Mesenchymal stem cell (in vitro differentiated cells and primary cell): ENCODE data around the gene CSNK1G1.

Experiments used
- DNase-seq: peaks from one replicate; pipeline ENCODE4 v3.0.0-alpha.2; 2013
- H2AFZ ChIP-seq: one replicate; pipeline ENCODE4 v1.6.1; 2013; ENCODE audit warnings: low read depth, mild to moderate bottlenecking, control low read depth, inconsistent platforms, low read length, moderate library complexity
- H2AK5ac ChIP-seq: 2 replicates; pipeline ENCODE4 v1.6.1; 2013; ENCODE audit warnings: low read length, moderate library complexity, mild to moderate bottlenecking, inconsistent platforms; ENCODE audit not compliant: severe bottlenecking
- H2BK120ac ChIP-seq: one replicate; pipeline ENCODE4 v1.6.1; 2013; ENCODE audit warnings: low read depth, mild to moderate bottlenecking, inconsistent platforms, low read length, moderate library complexity
- H2BK12ac ChIP-seq, 2 experiments: one replicate each; pipeline ENCODE4 v1.6.1; 2013; ENCODE audit warnings: inconsistent platforms in 2 of 2, low read length in 2 of 2, mild to moderate bottlenecking in 2 of 2, moderate library complexity in 2 of 2, control low read depth in 1 of 2
- H2BK15ac ChIP-seq: one replicate; pipeline ENCODE4 v1.6.1; 2013; ENCODE audit warnings: mild to moderate bottlenecking, low read depth, inconsistent platforms; ENCODE audit not compliant: poor library complexity, severe bottlenecking
- H2BK5ac ChIP-seq: 2 replicates; pipeline ENCODE4 v1.6.1; 2013; ENCODE audit warnings: low read depth, mild to moderate bottlenecking, low read length, control low read depth, inconsistent platforms; ENCODE audit not compliant: poor library complexity, severe bottlenecking
- H3K14ac ChIP-seq, 2 experiments: one replicate each; pipeline ENCODE4 v1.6.1; 2013; ENCODE audit warnings: inconsistent platforms in 2 of 2, low read length in 2 of 2, control low read depth in 1 of 2, mild to moderate bottlenecking in 1 of 2, moderate library complexity in 1 of 2
- H3K18ac ChIP-seq, 2 experiments: one replicate each; pipeline ENCODE4 v1.6.1; 2013; ENCODE audit warnings: inconsistent platforms in 2 of 2, low read length in 2 of 2, control low read depth in 1 of 2, low read depth in 1 of 2, mild to moderate bottlenecking in 1 of 2
- H3K23ac ChIP-seq, 2 experiments: one replicate each; pipeline ENCODE4 v1.6.1; 2013; ENCODE audit warnings: inconsistent platforms in 2 of 2, low read length in 2 of 2, mild to moderate bottlenecking in 2 of 2, moderate library complexity in 2 of 2, control low read depth in 1 of 2
- H3K27ac ChIP-seq: 2 replicates; pipeline ENCODE4 v1.5.1; 2013; ENCODE audit warnings: mild to moderate bottlenecking, moderate library complexity, low read length, control low read depth, inconsistent platforms; ENCODE audit not compliant: poor library complexity, severe bottlenecking
- H3K27me3 ChIP-seq, 2 experiments: 2 replicates each; pipeline versions ENCODE4 v1.6.1 to v1.7.0; 2013; ENCODE audit warnings: low read length in 2 of 2, mild to moderate bottlenecking in 2 of 2, moderate library complexity in 2 of 2, control low read depth in 1 of 2, inconsistent platforms in 1 of 2; ENCODE audit not compliant: control insufficient read depth in 1 of 2, insufficient read depth in 1 of 2
- H3K36me3 ChIP-seq, 2 experiments: 2 replicates each; pipeline versions ENCODE4 v1.6.1 to v1.7.0; 2013; ENCODE audit warnings: low read length in 2 of 2, control low read depth in 1 of 2, inconsistent platforms in 1 of 2, low read depth in 1 of 2, mild to moderate bottlenecking in 1 of 2; ENCODE audit not compliant: insufficient read depth in 2 of 2, control insufficient read depth in 1 of 2
- H3K4ac ChIP-seq, 2 experiments: one replicate each; pipeline ENCODE4 v1.6.1; 2013; ENCODE audit warnings: inconsistent platforms in 2 of 2, low read length in 2 of 2, mild to moderate bottlenecking in 2 of 2, moderate library complexity in 2 of 2, control low read depth in 1 of 2, low read depth in 1 of 2
- H3K4me1 ChIP-seq: 2 replicates; pipeline ENCODE4 v1.6.1; 2013; ENCODE audit warnings: low read depth, low read length, control low read depth; ENCODE audit not compliant: control insufficient read depth, insufficient read depth
- H3K4me2 ChIP-seq: 2 replicates; pipeline ENCODE4 v1.6.1; 2013; ENCODE audit warnings: low read length, mild to moderate bottlenecking, inconsistent platforms; ENCODE audit not compliant: poor library complexity, severe bottlenecking
- H3K4me3 ChIP-seq, 2 experiments: 2 replicates each; pipeline versions ENCODE4 v1.5.1 to v1.7.0; 2013; ENCODE audit warnings: low read length in 2 of 2, mild to moderate bottlenecking in 2 of 2, control low read depth in 1 of 2, low read depth in 1 of 2; ENCODE audit not compliant: insufficient read depth in 1 of 2
- H3K79me1 ChIP-seq: replicated peaks from 2 replicates; pipeline ENCODE4 v1.6.1; 2013; ENCODE audit warnings: mild to moderate bottlenecking, control low read depth, low read length, inconsistent platforms; ENCODE audit not compliant: poor library complexity, severe bottlenecking
- H3K9ac ChIP-seq: 2 replicates; pipeline ENCODE4 v1.7.0; 2013; ENCODE audit warnings: mild to moderate bottlenecking, low read length, moderate library complexity
- H3K9me3 ChIP-seq: 2 replicates; pipeline ENCODE4 v1.7.0; 2013; ENCODE audit warnings: mild to moderate bottlenecking, low read length; ENCODE audit not compliant: control insufficient read depth
- H4K8ac ChIP-seq: one replicate; pipeline ENCODE4 v1.6.1; 2013; ENCODE audit warnings: inconsistent platforms, mild to moderate bottlenecking, low read length, moderate library complexity
- H4K91ac ChIP-seq: one replicate; pipeline ENCODE4 v1.6.1; 2013; ENCODE audit warnings: mild to moderate bottlenecking, low read length, inconsistent platforms
- WGBS: methylation state at CpG from one replicate; pipeline ENCODE4 v1.1.7; 2013; ENCODE audit warnings: mixed read lengths; 5-methylcytosine and 5-hydroxymethylcytosine counted together

Gene CSNK1G1

DNA sequence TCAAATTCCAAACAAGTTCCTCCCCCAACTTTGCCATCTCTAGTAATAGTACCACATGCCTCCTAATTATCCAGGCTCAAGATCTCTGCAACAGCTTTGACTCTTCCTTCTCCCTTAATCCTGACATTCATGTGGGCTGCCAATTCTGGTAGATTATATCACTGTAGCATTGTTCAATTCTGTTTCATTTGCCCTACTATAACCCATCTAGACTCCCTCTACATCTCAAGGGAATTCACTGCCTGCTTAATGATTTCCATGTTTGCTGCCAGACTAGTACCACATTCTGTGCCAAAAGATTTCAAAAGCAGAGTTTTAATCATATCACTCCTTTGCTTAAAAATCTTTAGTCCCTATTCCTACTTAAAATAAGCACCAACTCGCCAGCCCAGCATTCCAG lies 158.5 kb downstream of the CSNK1G1 start:
- WGBS, result 100% methylated on average over 1 of the region's 1 CpG

DNA sequence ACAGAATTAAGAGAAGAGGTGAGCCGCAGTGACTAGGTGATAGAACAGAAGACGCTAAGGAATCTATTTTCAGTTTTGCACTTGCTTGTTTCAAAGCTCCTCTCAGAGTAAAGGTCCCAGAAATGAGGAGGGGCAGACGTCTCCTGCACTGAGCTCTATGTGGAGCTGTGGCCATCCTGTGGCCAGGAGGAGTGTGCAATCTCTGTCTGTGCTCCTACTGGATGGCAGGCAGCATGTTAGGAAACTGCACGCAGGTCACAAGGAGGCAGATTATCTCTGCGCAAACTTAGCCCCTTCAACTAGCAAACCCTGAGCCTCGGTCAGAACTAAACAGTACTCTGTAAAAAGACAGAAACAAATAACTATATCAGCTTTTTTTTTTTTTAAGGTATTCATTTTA lies 162.0 kb downstream of the CSNK1G1 start:
- no peak overlapping the region for H3K9ac ChIP-seq
- H3K9me3 ChIP-seq, result no peaks in the 10 kb centered on the region
- H4K8ac ChIP-seq, result no peak overlapping the region
- H3K79me1 ChIP-seq, result peaks cover 4% of the 10 kb centered on the region
- H2BK5ac ChIP-seq, result no peak overlapping the region
- H3K27ac ChIP-seq, result no peak overlapping the region
- H3K4me2 ChIP-seq, result no peak overlapping the region
- H2BK12ac ChIP-seq, result no peak overlapping the region
- peaks cover 3% of the 10 kb centered on the region for H3K4me1 ChIP-seq
- H3K14ac ChIP-seq, result no peak overlapping the region
- H3K36me3 ChIP-seq, result peaks cover 3 to 43% of the 10 kb centered on the region in 2 experiments
- DNase-seq, result no peak
- H2BK15ac ChIP-seq, result no peak overlapping the region
- 93% methylated on average over 4 of the region's 6 CpGs for WGBS
- no peaks in the 10 kb centered on the region for H3K27me3 ChIP-seq
- H2AK5ac ChIP-seq, result no peak overlapping the region
- no peak overlapping the region for H3K23ac ChIP-seq
- no peak overlapping the region for H3K4me3 ChIP-seq
- no peak overlapping the region for H2AFZ ChIP-seq
- no peak overlapping the region for H4K91ac ChIP-seq
- H2BK120ac ChIP-seq, result no peak overlapping the region
- no peak overlapping the region for H3K4ac ChIP-seq
- H3K18ac ChIP-seq, result no peak overlapping the region

More for the DNA sequence above, 158.5 kb downstream of the CSNK1G1 start:
- peak overlapping the region; percentile 7 for H3K27ac ChIP-seq
- H3K4me1 ChIP-seq, result peaks cover 6% of the 10 kb centered on the region
- no peak overlapping the region for H4K8ac ChIP-seq
- H2AK5ac ChIP-seq, result no peak overlapping the region
- no peak overlapping the region for H4K91ac ChIP-seq
- no peak overlapping the region for H3K18ac ChIP-seq
- no peak overlapping the region for H3K9ac ChIP-seq
- no peak overlapping the region for H2BK5ac ChIP-seq
- no peak overlapping the region for H3K4ac ChIP-seq
- H3K23ac ChIP-seq, result no peak overlapping the region
- no peak overlapping the region for H3K14ac ChIP-seq
- H3K79me1 ChIP-seq, result peaks cover 4% of the 10 kb centered on the region
- DNase-seq, result no peak
- peaks cover 3 to 49% of the 10 kb centered on the region in 2 experiments for H3K36me3 ChIP-seq
- no peaks in the 10 kb centered on the region for H3K9me3 ChIP-seq
- no peak overlapping the region for H2BK12ac ChIP-seq
- no peak overlapping the region for H3K4me3 ChIP-seq
- no peak overlapping the region for H2BK15ac ChIP-seq
- no peak overlapping the region for H2AFZ ChIP-seq
- no peak overlapping the region for H2BK120ac ChIP-seq
- H3K27me3 ChIP-seq, result no peaks in the 10 kb centered on the region
- no peak overlapping the region for H3K4me2 ChIP-seq

DNA sequence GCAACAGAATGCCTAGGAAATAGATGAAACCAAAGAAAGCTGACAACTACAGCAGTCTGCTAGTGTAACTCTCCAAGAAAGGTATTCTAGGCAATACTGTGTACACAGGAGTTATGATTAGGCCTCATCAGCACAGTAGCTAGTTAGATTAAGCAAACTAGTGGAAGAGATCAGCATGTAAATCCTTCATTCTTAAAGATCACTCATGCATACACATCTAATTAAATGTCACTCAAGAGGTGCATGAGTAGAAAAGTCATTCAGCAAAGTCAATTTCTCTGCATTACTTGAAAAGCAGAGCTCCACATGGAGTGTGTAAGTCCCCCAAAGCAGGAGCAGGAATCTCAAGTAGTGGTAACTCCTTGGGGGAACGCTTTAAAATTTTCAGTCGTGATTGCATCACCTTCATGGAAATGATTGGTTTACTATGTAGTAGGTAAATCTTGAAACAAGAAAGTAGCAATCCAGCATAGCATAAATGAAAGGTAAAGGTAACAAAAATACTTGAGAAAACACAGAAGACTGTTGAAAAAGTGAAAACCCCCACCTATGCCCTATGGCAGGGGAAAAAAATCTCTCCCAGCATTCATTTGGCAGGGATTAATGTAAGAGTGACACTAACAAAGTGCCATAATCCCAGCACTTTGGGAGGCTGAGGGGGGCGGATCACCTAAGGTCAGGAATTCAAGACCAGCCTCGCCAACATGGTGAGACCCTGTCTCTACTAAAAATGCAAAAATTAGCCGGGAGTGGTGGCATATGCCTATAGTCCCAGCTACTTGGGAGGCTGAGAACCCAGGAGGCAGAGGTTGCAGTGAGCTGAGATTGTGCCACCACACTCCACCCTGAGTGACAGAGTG lies 163.8 kb downstream of the CSNK1G1 start:
- 96% methylated on average over 4 of the region's 5 CpGs for whole genome bisulfite sequencing
- no peak overlapping the region for H2BK15ac ChIP-seq
- H3K27me3 ChIP-seq, result no peaks in the 10 kb centered on the region
- H3K9ac ChIP-seq, result no peak overlapping the region
- H3K4ac ChIP-seq, result no peak overlapping the region
- H2BK5ac ChIP-seq, result no peak overlapping the region
- no peak overlapping the region for H3K23ac ChIP-seq
- no peaks in the 10 kb centered on the region for H3K4me1 ChIP-seq
- DNase-seq, result no peak
- H3K18ac ChIP-seq, result no peak overlapping the region
- H3K4me3 ChIP-seq, result no peak overlapping the region
- H3K79me1 ChIP-seq, result peaks cover 6% of the 10 kb centered on the region
- peaks cover 6 to 57% of the 10 kb centered on the region in 2 experiments for H3K36me3 ChIP-seq
- H3K14ac ChIP-seq, result no peak overlapping the region
- no peak overlapping the region for H2BK12ac ChIP-seq
- H3K9me3 ChIP-seq, result no peaks in the 10 kb centered on the region
- no peak overlapping the region for H4K8ac ChIP-seq
- H3K27ac ChIP-seq, result no peak overlapping the region
- no peak overlapping the region for H3K4me2 ChIP-seq
- no peak overlapping the region for H2BK120ac ChIP-seq
- H4K91ac ChIP-seq, result no peak overlapping the region
- H2AK5ac ChIP-seq, result no peak overlapping the region
- no peak overlapping the region for H2AFZ ChIP-seq

DNA sequence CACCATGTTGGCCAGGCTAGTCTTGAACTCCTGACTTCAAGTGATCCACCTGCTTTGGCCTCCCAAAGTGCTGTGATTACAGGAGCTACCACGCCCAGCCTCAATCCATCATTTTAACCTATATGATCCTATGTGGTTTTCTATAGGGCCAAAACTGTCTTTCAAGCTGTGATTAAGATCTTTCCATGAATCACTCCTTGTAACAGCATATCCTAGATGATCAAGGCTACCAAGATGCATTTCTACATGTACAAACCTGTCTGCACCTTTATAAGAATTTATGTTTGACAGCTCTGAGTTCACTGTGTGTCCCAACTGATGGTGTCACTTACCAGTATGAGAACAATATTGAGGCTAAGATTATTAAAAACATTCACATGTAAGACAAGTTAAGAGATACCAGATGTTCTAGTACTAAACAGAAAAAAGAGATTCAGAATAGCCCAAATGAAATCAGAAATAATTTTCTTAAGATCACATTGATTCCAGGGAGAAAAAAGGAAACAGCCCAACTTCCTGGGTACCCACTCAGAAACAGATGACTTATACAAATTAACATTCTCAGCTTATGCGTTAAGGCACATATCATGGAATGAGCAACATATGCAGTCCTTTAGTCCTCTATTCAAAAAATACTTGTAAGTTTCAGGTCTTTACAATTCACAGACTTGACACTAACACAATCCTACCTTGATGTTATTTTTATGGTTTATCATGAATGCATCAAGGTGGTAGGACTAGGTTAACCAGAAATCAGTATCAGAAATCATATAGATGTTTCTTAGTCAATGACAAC lies 168.4 kb downstream of the CSNK1G1 start:
- no peak overlapping the region for H2BK5ac ChIP-seq
- H3K4me2 ChIP-seq, result no peak overlapping the region
- H2AK5ac ChIP-seq, result no peak overlapping the region
- H2BK120ac ChIP-seq, result no peak overlapping the region
- H3K9me3 ChIP-seq, result no peaks in the 10 kb centered on the region
- no peak overlapping the region for H3K18ac ChIP-seq
- no peak overlapping the region for H2BK12ac ChIP-seq
- H4K91ac ChIP-seq, result no peak overlapping the region
- H3K36me3 ChIP-seq, result peaks cover 11 to 54% of the 10 kb centered on the region in 2 experiments
- H3K79me1 ChIP-seq, result peaks cover 5% of the 10 kb centered on the region
- H3K9ac ChIP-seq, result no peak overlapping the region
- WGBS, result 100% methylated on average over 2 of the region's 2 CpGs
- no peak overlapping the region for H3K23ac ChIP-seq
- H4K8ac ChIP-seq, result no peak overlapping the region
- H3K14ac ChIP-seq, result no peak overlapping the region
- H3K27me3 ChIP-seq, result no peaks in the 10 kb centered on the region
- H3K4me1 ChIP-seq, result no peaks in the 10 kb centered on the region
- no peak overlapping the region for H3K27ac ChIP-seq
- H3K4ac ChIP-seq, result no peak overlapping the region
- no peak overlapping the region for H3K4me3 ChIP-seq
- no peak overlapping the region for H2AFZ ChIP-seq
- no peak for DNase-seq
- H2BK15ac ChIP-seq, result no peak overlapping the region
